ENCODE results near the gene RUNX2.

DNA sequence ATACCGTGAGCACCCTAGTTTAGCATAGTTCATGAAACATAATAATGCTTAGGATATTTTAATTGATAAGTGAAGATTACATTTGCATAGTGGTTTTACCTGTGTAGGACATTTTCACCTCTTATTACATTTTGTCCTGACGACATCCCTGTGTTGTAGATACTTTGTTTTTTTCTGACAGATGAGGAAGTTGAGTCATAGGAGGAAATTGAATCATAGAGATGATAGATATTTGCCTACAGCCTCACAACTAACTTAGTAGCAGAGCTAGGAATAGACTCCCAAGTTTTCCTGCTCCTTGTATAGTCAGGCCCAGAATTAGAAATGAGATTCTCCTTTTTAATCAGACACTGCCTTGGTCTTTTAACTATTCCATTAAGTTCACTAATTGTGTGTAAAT, 150.1 kb downstream of the RUNX2 start:
- TF ChIP-seq GATA2 (IDR thresholded peaks at IDR 0.05; ENCODE audit: low read depth, low read length) (no peak), GATA3 (IDR thresholded peaks at IDR 0.05; ENCODE audit: low read depth, low read length) (no peak)

Measured in SH-SY5Y (cell line).